Ishikawa (cell line): Measurements from ENCODE around the gene SEC24C.

Experiments used
- CEBPB ChIP-seq: IDR thresholded peaks from 2 replicates; pipeline ENCODE4 v1.6.1; 2012
- CREB1 ChIP-seq: IDR thresholded peaks from 2 replicates; pipeline ENCODE4 v1.6.1; 2012; ENCODE audit warnings: low read depth
- EGR1 ChIP-seq: IDR thresholded peaks from 2 replicates; pipeline ENCODE4 v1.6.1; 2012
- EP300 ChIP-seq: IDR thresholded peaks from 2 replicates; pipeline ENCODE4 v1.6.1; 2012; ENCODE audit warnings: borderline replicate concordance
- FOXM1 ChIP-seq: IDR thresholded peaks from 2 replicates; pipeline ENCODE4 v1.6.1; 2012; ENCODE audit warnings: low read depth, borderline replicate concordance
- NFIC ChIP-seq: IDR thresholded peaks from 2 replicates; pipeline ENCODE4 v1.6.1; 2012
- RAD21 ChIP-seq: IDR thresholded peaks from 2 replicates; pipeline ENCODE4 v1.6.1; 2012; ENCODE audit warnings: low read depth
- TAF1 ChIP-seq: IDR thresholded peaks from 2 replicates; pipeline ENCODE4 v1.6.1; 2012; ENCODE audit warnings: low read depth, mild to moderate bottlenecking
- TCF12 ChIP-seq: IDR thresholded peaks from 2 replicates; pipeline ENCODE4 v1.6.1; 2012; ENCODE audit warnings: low read depth
- TEAD4 ChIP-seq: IDR thresholded peaks from 2 replicates; pipeline ENCODE4 v1.6.1; 2012
- YY1 ChIP-seq: IDR thresholded peaks from 2 replicates; pipeline ENCODE4 v1.6.1; 2012; ENCODE audit warnings: low read depth
- ZBTB7A ChIP-seq: IDR thresholded peaks from 2 replicates; pipeline ENCODE4 v1.6.1; 2012; ENCODE audit warnings: low read depth
- TF ChIP-seq, protein P1 (sequence below): IDR thresholded peaks from 2 replicates; pipeline ENCODE4 v1.6.1; 2012
- TF ChIP-seq, protein P2 (sequence below): IDR thresholded peaks from 2 replicates; pipeline ENCODE4 v1.6.1; 2012; ENCODE audit warnings: low read depth, mild to moderate bottlenecking
- TF ChIP-seq, protein P3 (sequence below): IDR thresholded peaks from 2 replicates; pipeline ENCODE4 v1.6.1; 2012

Gene SEC24C

DNA sequence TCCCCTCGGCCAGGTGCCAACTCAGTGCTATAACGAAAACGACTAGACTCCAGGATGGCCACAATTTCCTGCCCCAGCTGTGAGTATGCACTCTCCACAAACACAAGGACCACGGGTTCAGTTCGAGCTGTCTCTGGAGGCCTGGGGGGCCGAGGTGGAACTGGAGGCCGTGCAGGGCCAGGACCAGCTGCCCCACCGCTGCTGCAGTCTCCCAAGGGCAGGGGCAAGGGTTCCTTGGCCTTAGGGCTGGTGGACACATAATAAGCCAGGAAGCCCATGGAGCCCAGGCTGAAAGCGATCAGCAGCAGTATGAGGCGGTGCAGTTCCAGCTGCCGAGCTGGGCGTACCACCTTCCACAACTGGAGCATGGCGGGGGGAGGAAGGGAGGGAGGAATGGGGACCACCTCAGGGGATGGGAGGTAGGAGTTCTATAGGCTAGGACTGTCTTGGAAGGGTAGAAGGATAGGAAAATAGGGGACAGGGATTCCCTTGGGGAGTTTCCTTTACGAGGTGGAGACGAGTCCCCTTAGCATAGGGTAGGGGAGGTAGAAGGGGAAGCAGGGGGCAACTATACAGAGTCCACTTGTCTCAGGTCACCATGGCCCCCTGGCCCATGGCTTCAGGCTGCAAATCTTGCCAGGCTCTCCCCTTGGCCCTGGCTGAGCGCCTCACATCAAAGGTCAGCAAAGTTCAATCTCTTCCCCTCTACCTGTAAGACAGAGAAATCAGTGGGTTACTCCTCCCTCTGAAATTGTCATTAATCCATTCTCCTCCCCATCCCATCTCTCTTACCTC is 64.0 kb downstream of the SEC24C start:
- TF ChIP-seq YY1 = no peak
- no peak for TF ChIP-seq FOXM1
- no peak for TF ChIP-seq TCF12

- TF ChIP-seq, protein P1, sequence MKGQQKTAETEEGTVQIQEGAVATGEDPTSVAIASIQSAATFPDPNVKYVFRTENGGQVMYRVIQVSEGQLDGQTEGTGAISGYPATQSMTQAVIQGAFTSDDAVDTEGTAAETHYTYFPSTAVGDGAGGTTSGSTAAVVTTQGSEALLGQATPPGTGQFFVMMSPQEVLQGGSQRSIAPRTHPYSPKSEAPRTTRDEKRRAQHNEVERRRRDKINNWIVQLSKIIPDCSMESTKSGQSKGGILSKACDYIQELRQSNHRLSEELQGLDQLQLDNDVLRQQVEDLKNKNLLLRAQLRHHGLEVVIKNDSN = no peak
- TF ChIP-seq, protein P2, sequence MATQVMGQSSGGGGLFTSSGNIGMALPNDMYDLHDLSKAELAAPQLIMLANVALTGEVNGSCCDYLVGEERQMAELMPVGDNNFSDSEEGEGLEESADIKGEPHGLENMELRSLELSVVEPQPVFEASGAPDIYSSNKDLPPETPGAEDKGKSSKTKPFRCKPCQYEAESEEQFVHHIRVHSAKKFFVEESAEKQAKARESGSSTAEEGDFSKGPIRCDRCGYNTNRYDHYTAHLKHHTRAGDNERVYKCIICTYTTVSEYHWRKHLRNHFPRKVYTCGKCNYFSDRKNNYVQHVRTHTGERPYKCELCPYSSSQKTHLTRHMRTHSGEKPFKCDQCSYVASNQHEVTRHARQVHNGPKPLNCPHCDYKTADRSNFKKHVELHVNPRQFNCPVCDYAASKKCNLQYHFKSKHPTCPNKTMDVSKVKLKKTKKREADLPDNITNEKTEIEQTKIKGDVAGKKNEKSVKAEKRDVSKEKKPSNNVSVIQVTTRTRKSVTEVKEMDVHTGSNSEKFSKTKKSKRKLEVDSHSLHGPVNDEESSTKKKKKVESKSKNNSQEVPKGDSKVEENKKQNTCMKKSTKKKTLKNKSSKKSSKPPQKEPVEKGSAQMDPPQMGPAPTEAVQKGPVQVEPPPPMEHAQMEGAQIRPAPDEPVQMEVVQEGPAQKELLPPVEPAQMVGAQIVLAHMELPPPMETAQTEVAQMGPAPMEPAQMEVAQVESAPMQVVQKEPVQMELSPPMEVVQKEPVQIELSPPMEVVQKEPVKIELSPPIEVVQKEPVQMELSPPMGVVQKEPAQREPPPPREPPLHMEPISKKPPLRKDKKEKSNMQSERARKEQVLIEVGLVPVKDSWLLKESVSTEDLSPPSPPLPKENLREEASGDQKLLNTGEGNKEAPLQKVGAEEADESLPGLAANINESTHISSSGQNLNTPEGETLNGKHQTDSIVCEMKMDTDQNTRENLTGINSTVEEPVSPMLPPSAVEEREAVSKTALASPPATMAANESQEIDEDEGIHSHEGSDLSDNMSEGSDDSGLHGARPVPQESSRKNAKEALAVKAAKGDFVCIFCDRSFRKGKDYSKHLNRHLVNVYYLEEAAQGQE = no peak
- no peak for TF ChIP-seq FOXM1
- TF ChIP-seq YY1 = no peak
- TF ChIP-seq, protein P3, sequence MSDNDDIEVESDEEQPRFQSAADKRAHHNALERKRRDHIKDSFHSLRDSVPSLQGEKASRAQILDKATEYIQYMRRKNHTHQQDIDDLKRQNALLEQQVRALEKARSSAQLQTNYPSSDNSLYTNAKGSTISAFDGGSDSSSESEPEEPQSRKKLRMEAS = no peak
- TF ChIP-seq EP300 = no peak
- no peak for TF ChIP-seq CREB1
- no peak for TF ChIP-seq TCF12
- no peak for TF ChIP-seq NFIC
- TF ChIP-seq EGR1 = no peak
- TF ChIP-seq ZBTB7A = no peak
- TF ChIP-seq CEBPB = no peak
Measured at GRCh38 chr10:73809061-73809818, 65.1 kb downstream of the SEC24C start.

DNA sequence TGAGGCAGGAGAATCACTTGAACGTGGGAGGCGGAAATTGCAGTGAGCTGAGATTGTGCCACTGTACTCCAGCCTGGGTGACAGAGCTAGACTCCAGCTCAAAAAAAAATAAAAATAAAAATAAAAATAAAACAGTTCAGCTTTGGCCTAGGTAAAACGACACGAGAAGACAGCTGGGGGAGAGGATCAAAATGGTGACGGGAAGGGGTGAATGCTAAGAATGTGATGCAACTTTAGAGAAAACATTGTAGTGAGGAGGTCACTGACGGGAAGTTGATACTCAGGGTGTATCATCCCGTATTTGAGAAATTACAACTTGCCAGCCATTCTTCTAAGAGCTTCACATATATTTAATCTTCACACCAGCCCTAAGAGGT is 66.2 kb downstream of the SEC24C start:
- TF ChIP-seq TCF12 (no peak), CEBPB (no peak), RAD21 (no peak), EP300 (no peak), ZBTB7A (no peak), NFIC (no peak), YY1 (no peak), EGR1 (no peak), TEAD4 (no peak), TAF1 (no peak), FOXM1 (no peak)
- TF ChIP-seq, protein P3 = no peak
- TF ChIP-seq, protein P2 = no peak
- TF ChIP-seq, protein P1 = no peak

- TF ChIP-seq, protein P2 = no peak
- peak; percentile 75; the same call in 1 of the 2 replicates for TF ChIP-seq ZBTB7A
Measured at GRCh38 chr10:73810735-73811465, 66.7 kb downstream of the SEC24C start.
